Inflammatory macrophage treated with lipopolysaccharide for 4 hours (primary cell): ENCODE results near the gene RNU5D-1.
A peak's percentile ranks its signal among the peaks of the same experiment; 100 is the strongest.

ENCODE experiments used
- DNase-seq: peaks from one replicate; pipeline ENCODE4 v3.0.0-alpha.2; 2020

RNU5D-1 gene

GRCh38 chr1:44698138-44698537 is 32.8 kb downstream of the RNU5D-1 start:
- DNase-seq = peak; percentile 75

- peak; percentile 57 for DNase-seq
Observed at GRCh38 chr1:44696789-44697345, 34.1 kb downstream of the RNU5D-1 start.

- DNase-seq = no peak
Observed at GRCh38 chr1:44696101-44696500, 34.9 kb downstream of the RNU5D-1 start.

- no peak for DNase-seq
Observed at GRCh38 chr1:44695671-44696070, 35.3 kb downstream of the RNU5D-1 start.

GRCh38 chr1:44694863-44695478 is 36.0 kb downstream of the RNU5D-1 start:
- DNase-seq = no peak

- DNase-seq = peak; percentile 54
Observed at GRCh38 chr1:44693900-44694299, 37.1 kb downstream of the RNU5D-1 start.

GRCh38 chr1:44693159-44693558 is 37.8 kb downstream of the RNU5D-1 start:
- peak; percentile 41 for DNase-seq

- DNase-seq = no peak
Observed at GRCh38 chr1:44689447-44689765, 41.6 kb downstream of the RNU5D-1 start.

GRCh38 chr1:44688760-44689446 is 42.1 kb downstream of the RNU5D-1 start:
- no peak for DNase-seq

GRCh38 chr1:44685881-44686280 is 45.1 kb downstream of the RNU5D-1 start:
- peak; percentile 58 for DNase-seq

- no peak for DNase-seq
Observed at GRCh38 chr1:44685218-44685617, 45.8 kb downstream of the RNU5D-1 start.

- peak; percentile 39 for DNase-seq
Observed at GRCh38 chr1:44684525-44684924, 46.4 kb downstream of the RNU5D-1 start.

GRCh38 chr1:44682883-44683265 is 48.1 kb downstream of the RNU5D-1 start:
- peak; percentile 57 for DNase-seq

- DNase-seq = no peak
Observed at GRCh38 chr1:44681905-44682882, 48.8 kb downstream of the RNU5D-1 start.
